ENCODE measurements around the gene BRINP3.
A peak's percentile ranks its signal among the peaks of the same experiment; 100 is the strongest.
"Not testable (repeated sequence)": the region's sequence is repeated elsewhere in the genome, so short reads cannot be mapped to it uniquely, and the experiment has no call there.

Gene BRINP3

DNA sequence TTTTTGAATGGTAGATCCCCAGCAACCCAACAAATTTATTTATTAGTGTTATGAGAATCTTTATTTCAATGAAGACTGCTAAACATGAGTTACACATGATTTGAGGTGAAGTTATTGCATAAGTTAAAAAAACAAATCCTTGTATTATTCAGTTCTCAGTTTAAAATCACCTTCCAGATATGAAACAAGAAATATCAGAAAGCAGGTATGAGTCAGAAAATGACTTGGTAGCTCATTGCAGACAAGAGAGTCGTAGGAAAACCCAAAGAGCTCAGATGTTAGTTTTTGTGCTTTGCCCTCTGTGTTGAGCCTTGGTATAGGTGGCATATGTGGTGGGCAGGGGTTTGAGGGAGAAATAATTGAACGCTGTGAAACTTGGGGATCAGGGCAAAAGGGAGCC lies 339.4 kb downstream of the BRINP3 start:
- TF ChIP-seq CTCF (IDR thresholded peaks at IDR 0.05; ENCODE audit: low read depth, low read length, missing control alignments): no peak
- no peaks in the 10 kb centered on the region for H3K36me3 ChIP-seq (replicated peaks)
- DNase-seq: no peak
- no peaks in the 10 kb centered on the region for H3K27me3 ChIP-seq (replicated peaks)
- no peak overlapping the region for H3K4me3 ChIP-seq (ENCODE audit: low read depth, low read length)
- no peak overlapping the region for H3K27ac ChIP-seq
- in situ Hi-C loops (cut with HindIII; ENCODE audit: low pct_ligation_motif_present, low sequenced_read_pairs): no loop called here

GRCh38 chr1:190129366-190129765 lies 348.3 kb downstream of the BRINP3 start:
- no peak for DNase-seq
- Histone ChIP-seq H3K4me3 (ENCODE audit: low read depth, low read length) (no peak overlapping the region), H3K36me3 (replicated peaks) (no peaks in the 10 kb centered on the region), H3K27ac (no peak overlapping the region), H3K27me3 (replicated peaks) (no peaks in the 10 kb centered on the region)
- no peak for TF ChIP-seq CTCF (IDR thresholded peaks at IDR 0.05; ENCODE audit: low read depth, low read length, missing control alignments)
- in situ Hi-C loops (cut with HindIII; ENCODE audit: low pct_ligation_motif_present, low sequenced_read_pairs): no loop called here

GRCh38 chr1:190126728-190127127 lies 350.9 kb downstream of the BRINP3 start:
- no peak for TF ChIP-seq CTCF (IDR thresholded peaks at IDR 0.05; ENCODE audit: low read depth, low read length, missing control alignments)
- H3K4me3 ChIP-seq (ENCODE audit: low read depth, low read length): no peak overlapping the region
- no peak overlapping the region for H3K27ac ChIP-seq
- in situ Hi-C loops (cut with HindIII; ENCODE audit: low pct_ligation_motif_present, low sequenced_read_pairs): no loop called here
- H3K36me3 ChIP-seq (replicated peaks): no peaks in the 10 kb centered on the region
- H3K27me3 ChIP-seq (replicated peaks): no peaks in the 10 kb centered on the region
- DNase-seq: no peak

- no peaks in the 10 kb centered on the region for H3K36me3 ChIP-seq (replicated peaks)
- no peak for DNase-seq
- TF ChIP-seq CTCF (IDR thresholded peaks at IDR 0.05; ENCODE audit: low read depth, low read length, missing control alignments): peak; percentile 35
- no peak overlapping the region for H3K4me3 ChIP-seq (ENCODE audit: low read depth, low read length)
- in situ Hi-C loops (cut with HindIII; ENCODE audit: low pct_ligation_motif_present, low sequenced_read_pairs): no loop called here
- no peaks in the 10 kb centered on the region for H3K27me3 ChIP-seq (replicated peaks)
- H3K27ac ChIP-seq: no peak overlapping the region
Measured at GRCh38 chr1:190124068-190124467, 353.6 kb downstream of the BRINP3 start.

GRCh38 chr1:190120564-190120963 lies 357.1 kb downstream of the BRINP3 start:
- in situ Hi-C loops (cut with HindIII; ENCODE audit: low pct_ligation_motif_present, low sequenced_read_pairs); H3K27ac ChIP-seq; H3K36me3 ChIP-seq (replicated peaks); DNase-seq; H3K27me3 ChIP-seq (replicated peaks); H3K4me3 ChIP-seq (ENCODE audit: low read depth, low read length): not testable (repeated sequence)

DNA sequence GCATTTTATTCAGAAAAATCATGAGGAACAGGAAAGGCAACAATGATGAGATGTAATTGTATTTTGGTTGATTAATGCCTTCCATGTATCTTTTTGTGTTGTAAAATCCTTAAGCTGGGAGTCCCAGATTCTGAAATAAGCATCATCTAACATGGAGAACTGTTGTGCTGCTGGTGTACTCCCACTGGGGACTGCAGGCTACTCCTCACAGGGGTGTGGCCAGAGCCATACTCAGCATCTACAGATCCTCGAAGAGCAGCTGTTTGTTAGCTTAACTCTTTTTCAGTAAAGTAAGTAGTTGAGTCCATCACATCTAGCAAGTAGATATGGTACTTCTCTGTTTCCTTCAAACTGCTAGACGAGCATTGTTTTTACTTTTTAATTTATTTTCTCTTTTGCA lies 358.0 kb downstream of the BRINP3 start:
- no peak overlapping the region for H3K27ac ChIP-seq
- in situ Hi-C loops (cut with HindIII; ENCODE audit: low pct_ligation_motif_present, low sequenced_read_pairs): no loop called here
- no peaks in the 10 kb centered on the region for H3K36me3 ChIP-seq (replicated peaks)
- H3K4me3 ChIP-seq (ENCODE audit: low read depth, low read length): no peak overlapping the region
- TF ChIP-seq CTCF (IDR thresholded peaks at IDR 0.05; ENCODE audit: low read depth, low read length, missing control alignments): no peak
- no peak for DNase-seq
- H3K27me3 ChIP-seq (replicated peaks): no peaks in the 10 kb centered on the region

Measured in brain microvascular endothelial cell (primary cell).